Fibroblast of villous mesenchyme (primary cell): ENCODE results near the gene ICOS. TPM values are rescaled to one million over a fixed set of nuclear protein-coding genes. Genes with fewer than 3 reads are reported as not detected.
"Not testable (repeated sequence)": the region's sequence is repeated elsewhere in the genome, so short reads cannot be mapped to it uniquely, and the experiment has no call there.

ENCODE experiments used
- DNase-seq: peaks from one replicate; pipeline ENCODE4 v3.0.0-alpha.2; 2010; ENCODE audit warnings: low read depth
- H3K4me3 ChIP-seq: 2 replicates; pipeline ENCODE4 v1.5.1; 2011; ENCODE audit warnings: low read depth, mild to moderate bottlenecking, low read length
- CTCF ChIP-seq: IDR thresholded peaks from 2 replicates; pipeline ENCODE4 v1.5.1; 2012; ENCODE audit warnings: low read depth, mild to moderate bottlenecking, low read length; ENCODE audit not compliant: insufficient read depth
- total RNA-seq: library from RNA; depleted of rRNA; stranded (reverse); fragments of >200 nt; gene quantifications from 2 replicates; pipeline ENCODE4 v1.2.3, GENCODE V29; 2012

The ICOS gene
- total RNA-seq, 1 donor: not detected

GRCh38 chr2:203914546-203915182 lies 21.9 kb upstream of the ICOS start:
- no peak for TF ChIP-seq CTCF
- DNase-seq: no peak
- H3K4me3 ChIP-seq: no peak overlapping the region

GRCh38 chr2:203915256-203915655 lies 21.3 kb upstream of the ICOS start:
- DNase-seq: peak; percentile 6
- no peak for TF ChIP-seq CTCF
- H3K4me3 ChIP-seq: peak overlapping the region; percentile 9

GRCh38 chr2:203916756-203917155 lies 19.8 kb upstream of the ICOS start:
- H3K4me3 ChIP-seq: no peak overlapping the region
- DNase-seq: no peak
- no peak for TF ChIP-seq CTCF

GRCh38 chr2:203918264-203918663 lies 18.3 kb upstream of the ICOS start:
- no peak for TF ChIP-seq CTCF

GRCh38 chr2:203918839-203919238 lies 17.7 kb upstream of the ICOS start:
- H3K4me3 ChIP-seq: no peak overlapping the region
- TF ChIP-seq CTCF: no peak
- DNase-seq: no peak

More at GRCh38 chr2:203918264-203918663, 18.3 kb upstream of the ICOS start:
- no peak for DNase-seq
- no peak overlapping the region for H3K4me3 ChIP-seq

- DNase-seq: no peak
- no peak for TF ChIP-seq CTCF
- H3K4me3 ChIP-seq: no peak overlapping the region
Measured at GRCh38 chr2:203925512-203926158, 10.9 kb upstream of the ICOS start.

GRCh38 chr2:203928849-203929248 lies 7.7 kb upstream of the ICOS start:
- peak; percentile 3 for DNase-seq
- peak; percentile 30 for TF ChIP-seq CTCF
- no peak overlapping the region for H3K4me3 ChIP-seq

GRCh38 chr2:203931262-203931661 lies 5.3 kb upstream of the ICOS start:
- not testable (repeated sequence) for DNase-seq

More at GRCh38 chr2:203931262-203931661, 5.3 kb upstream of the ICOS start:
- H3K4me3 ChIP-seq: not testable (repeated sequence)
